HepG2 (cell line): Measurements from ENCODE around the gene CLCN1. TPM values are rescaled to one million over a fixed set of nuclear protein-coding genes. Genes with fewer than 3 reads are reported as not detected.

ENCODE experiments used
- FOSL2 ChIP-seq: sonication (generic); formaldehyde crosslinking; IDR thresholded peaks from 2 replicates; pipeline ENCODE4 v1.4.0; 2020; ENCODE audit warnings: missing genetic modification reagents
- FOXA3 ChIP-seq: IDR thresholded peaks from 2 replicates; pipeline ENCODE4 v1.6.1; 2016; ENCODE audit warnings: missing genetic modification reagents, missing compliant biosample characterization
- LCORL ChIP-seq, 2 experiments: fragments of 450-650 bp in 1 of 2; sonication (generic) in 1 of 2; formaldehyde crosslinking in 1 of 2; IDR thresholded peaks; 2 replicates each; pipeline versions ENCODE4 v1.5.0 to v1.6.1; 2017 to 2020; ENCODE audit warnings: antibody characterized with exemption in 1 of 2, missing genetic modification reagents in 1 of 2
- PATZ1 ChIP-seq: sonication (generic); formaldehyde crosslinking; IDR thresholded peaks from 2 replicates; pipeline ENCODE4 v1.4.0; 2020; ENCODE audit warnings: missing genetic modification reagents
- PAXIP1 ChIP-seq: sonication (generic); formaldehyde crosslinking; conservative IDR thresholded peaks from 2 replicates; pipeline ENCODE4 v1.4.0; 2020; ENCODE audit warnings: mild to moderate bottlenecking, missing genetic modification reagents, moderate library complexity
- RBM22 ChIP-seq: fragments of 200-400 bp; formaldehyde crosslinking; optimal IDR thresholded peaks from 2 replicates; pipeline ENCODE3; 2017; ENCODE audit warnings: mild to moderate bottlenecking, low read length, moderate library complexity
- TBX2 ChIP-seq: sonication (generic); formaldehyde crosslinking; IDR thresholded peaks from 2 replicates; pipeline ENCODE4 v1.5.0; 2020; ENCODE audit warnings: missing genetic modification reagents, mild to moderate bottlenecking, borderline replicate concordance
- TEAD3 ChIP-seq: optimal IDR thresholded peaks from 2 replicates; pipeline ENCODE3; 2016; ENCODE audit warnings: borderline replicate concordance
- TRIM24 ChIP-seq: sonication (generic); formaldehyde crosslinking; IDR thresholded peaks from 2 replicates; pipeline ENCODE4 v1.8.0; 2022; ENCODE audit warnings: mild to moderate bottlenecking, missing genetic modification reagents
- ZBTB42 ChIP-seq: sonication (generic); formaldehyde crosslinking; IDR thresholded peaks from 2 replicates; pipeline ENCODE4 v1.5.0; 2020; ENCODE audit warnings: mild to moderate bottlenecking, missing genetic modification reagents
- ZNF564 ChIP-seq: sonication (generic); formaldehyde crosslinking; IDR thresholded peaks from 2 replicates; pipeline ENCODE4 v1.8.1; 2023; ENCODE audit warnings: mild to moderate bottlenecking, missing genetic modification reagents
- ZNF709 ChIP-seq: sonication (generic); formaldehyde crosslinking; IDR thresholded peaks from 2 replicates; pipeline ENCODE4 v1.5.0; 2020; ENCODE audit warnings: mild to moderate bottlenecking, missing genetic modification reagents
- polyA plus RNA-seq, 8 experiments: library from polyadenylated mRNA; depleted of rRNA in 3 of 8; stranded (reverse) in 7 of 8; unstranded in 1 of 8; fragments of >200 nt; fragmentation: Illumina TruSeq in 4 of 8; extraction: Trizol in 4 of 8; gene quantifications; 2 replicates each; pipeline versions ENCODE4 v1.2.1 to v1.2.3, GENCODE V29; 2011 to 2016; ENCODE audit warnings: low read depth in 4 of 8, missing spikeins in 1 of 8, mixed read lengths in 1 of 8; ENCODE audit not compliant: insufficient read depth in 1 of 8
- total RNA-seq, 5 experiments: library from RNA; depleted of rRNA; stranded (reverse); fragments of >200 nt; fragmentation: Illumina TruSeq; extraction: Trizol; gene quantifications; 2 replicates each; pipeline ENCODE4 v1.2.3, GENCODE V29; 2016; ENCODE audit warnings: low read depth in 1 of 5

Gene CLCN1
- total and polyA plus RNA-seq, 2 of the 13 experiments (the other 11 are each of a cell fraction or from before 2014, with no cell fraction given), result 0.01 TPM; not detected in 1

- TF ChIP-seq FOSL2, result peak; percentile 44
- 0 out of 2 replicates have a peak, but pooled peaks have one; percentile 59 for TF ChIP-seq ZNF564 (CRISPR knock-in tag)
- 0 out of 2 replicates have a peak, but pooled peaks have one; percentile 27 for TF ChIP-seq ZNF709 (CRISPR knock-in tag)
- no peak for TF ChIP-seq LCORL (IDR thresholded peaks at IDR 0.05)
- TF ChIP-seq LCORL (CRISPR knock-in tag; IDR thresholded peaks at IDR 0.05), result peak; percentile 59
- peak; percentile 94 for TF ChIP-seq PATZ1 (CRISPR knock-in tag)
- peak; percentile 70; the same call in 1 of the 2 replicates for TF ChIP-seq ZBTB42 (CRISPR knock-in tag)
- TF ChIP-seq TBX2 (CRISPR knock-in tag), result peak; percentile 39; the same call in 1 of the 2 replicates
- peak; percentile 56 for TF ChIP-seq RBM22
- no peak for TF ChIP-seq TRIM24 (CRISPR knock-in tag)
- peak; percentile 71 for TF ChIP-seq FOXA3 (CRISPR knock-in tag)
- peak; percentile 83 for TF ChIP-seq TEAD3 (CRISPR knock-in tag)
- TF ChIP-seq PAXIP1, result peak; percentile 97
- TF ChIP-seq, all 625 proteins: peak for 164
Measured at GRCh38 chr7:143393267-143394041, 77.5 kb downstream of the CLCN1 start (continued).
